ENCODE data around the gene CLIC4. TPM values are rescaled to one million over a fixed set of nuclear protein-coding genes. Genes with fewer than 3 reads are reported as not detected.

CLIC4 gene
- total and polyA plus RNA-seq, 2 donors (not counting 1 experiment from before 2014, with no cell fraction given), result 28.5 to 123 TPM

DNA sequence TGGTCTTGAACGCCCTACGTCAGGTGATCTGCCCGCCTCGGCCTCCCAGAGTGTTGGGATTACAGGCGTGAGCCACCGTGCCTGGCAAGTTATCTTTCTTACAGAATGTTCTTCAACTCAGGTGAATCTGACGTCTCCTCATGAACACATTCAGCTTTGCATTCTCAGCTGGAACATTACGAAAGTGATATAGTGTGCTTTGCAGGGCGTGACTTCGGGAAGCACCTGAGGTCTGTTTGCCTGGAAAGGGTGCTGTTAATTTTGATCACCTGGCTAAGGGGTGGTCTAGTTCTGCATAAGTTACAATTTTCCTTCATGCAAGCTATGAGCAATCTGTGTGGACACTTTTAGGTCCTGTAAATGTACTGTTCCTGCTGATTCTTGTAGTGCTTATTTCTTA, 16.3 kb upstream of the CLIC4 start:
- 97% methylated on average over 6 of the region's 10 CpGs for WGBS (ENCODE audit: insufficient coverage)
- Mint-ChIP-seq H3K4me3 (no peak overlapping the region), H3K9me3 (ENCODE audit: insufficient read depth) (no peaks in the 10 kb centered on the region), H3K4me1 (peaks cover 35% of the 10 kb centered on the region), H3K27me3 (no peaks in the 10 kb centered on the region), H3K27ac (no peak overlapping the region)
- intact Hi-C loops (cut with micrococcal nuclease), result no loop called here
- no peaks in the 10 kb centered on the region for H3K36me3 ChIP-seq (replicated peaks in 1 of 2; ENCODE audit: control extremely low read depth in 1 of 2, control insufficient read depth in 1 of 2, extremely low read depth in 1 of 2, insufficient read depth in 2 of 2, low read length in 1 of 2)
- no peaks in the 10 kb centered on the region for H4K20me1 ChIP-seq (ENCODE audit: control insufficient read depth, insufficient read depth, low read length, poor library complexity, severe bottlenecking)
- no peak overlapping the region for H3K9ac ChIP-seq (ENCODE audit: low read length)
- H3K27me3 ChIP-seq (replicated peaks in 1 of 4; ENCODE audit: control extremely low read depth in 1 of 4, control insufficient read depth in 3 of 4, insufficient read depth in 4 of 4, low read length in 3 of 4), result no peaks in the 10 kb centered on the region
- H3K27ac ChIP-seq (ENCODE audit: low read length in 2 of 2), result no peak overlapping the region
- TF ChIP-seq EZH2 (IDR thresholded peaks at IDR 0.05; ENCODE audit: borderline replicate concordance, insufficient read depth, low read depth, low read length, poor library complexity, severe bottlenecking), result no peak
- TF ChIP-seq, protein P1, sequence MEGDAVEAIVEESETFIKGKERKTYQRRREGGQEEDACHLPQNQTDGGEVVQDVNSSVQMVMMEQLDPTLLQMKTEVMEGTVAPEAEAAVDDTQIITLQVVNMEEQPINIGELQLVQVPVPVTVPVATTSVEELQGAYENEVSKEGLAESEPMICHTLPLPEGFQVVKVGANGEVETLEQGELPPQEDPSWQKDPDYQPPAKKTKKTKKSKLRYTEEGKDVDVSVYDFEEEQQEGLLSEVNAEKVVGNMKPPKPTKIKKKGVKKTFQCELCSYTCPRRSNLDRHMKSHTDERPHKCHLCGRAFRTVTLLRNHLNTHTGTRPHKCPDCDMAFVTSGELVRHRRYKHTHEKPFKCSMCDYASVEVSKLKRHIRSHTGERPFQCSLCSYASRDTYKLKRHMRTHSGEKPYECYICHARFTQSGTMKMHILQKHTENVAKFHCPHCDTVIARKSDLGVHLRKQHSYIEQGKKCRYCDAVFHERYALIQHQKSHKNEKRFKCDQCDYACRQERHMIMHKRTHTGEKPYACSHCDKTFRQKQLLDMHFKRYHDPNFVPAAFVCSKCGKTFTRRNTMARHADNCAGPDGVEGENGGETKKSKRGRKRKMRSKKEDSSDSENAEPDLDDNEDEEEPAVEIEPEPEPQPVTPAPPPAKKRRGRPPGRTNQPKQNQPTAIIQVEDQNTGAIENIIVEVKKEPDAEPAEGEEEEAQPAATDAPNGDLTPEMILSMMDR (IDR thresholded peaks at IDR 0.05), result no peak
- H3K4me3 ChIP-seq (ENCODE audit: control extremely low read depth in 1 of 5, extremely low read depth in 1 of 5, insufficient read depth in 1 of 5, low read depth in 2 of 5, low read length in 4 of 5), result no peak overlapping the region
- no peak for DNase-seq
- peaks cover 25 to 45% of the 10 kb centered on the region in 2 donors for H3K4me1 ChIP-seq (ENCODE audit: control insufficient read depth in 2 of 2, insufficient read depth in 2 of 2, low read length in 2 of 2)
- ATAC-seq (ENCODE audit: low read depth), result no peak
- H3K4me2 ChIP-seq (replicated peaks; ENCODE audit: low read depth, low read length, poor library complexity, severe bottlenecking), result no peak overlapping the region
- H3K9me3 ChIP-seq (ENCODE audit: control extremely low read depth in 1 of 3, control insufficient read depth in 2 of 3, insufficient read depth in 1 of 3, low read length in 2 of 3), result peaks cover 0 to 4% (median 0%) of the 10 kb centered on the region in 3 donors
- ChIA-PET CTCF (no interaction called here), POLR2A (no interaction called here)
- H3K79me2 ChIP-seq (ENCODE audit: control insufficient read depth, insufficient read depth, low read length), result peaks cover 3% of the 10 kb centered on the region
- H2AFZ ChIP-seq (ENCODE audit: insufficient read depth, low read depth, low read length, poor library complexity, severe bottlenecking), result no peak overlapping the region

DNA sequence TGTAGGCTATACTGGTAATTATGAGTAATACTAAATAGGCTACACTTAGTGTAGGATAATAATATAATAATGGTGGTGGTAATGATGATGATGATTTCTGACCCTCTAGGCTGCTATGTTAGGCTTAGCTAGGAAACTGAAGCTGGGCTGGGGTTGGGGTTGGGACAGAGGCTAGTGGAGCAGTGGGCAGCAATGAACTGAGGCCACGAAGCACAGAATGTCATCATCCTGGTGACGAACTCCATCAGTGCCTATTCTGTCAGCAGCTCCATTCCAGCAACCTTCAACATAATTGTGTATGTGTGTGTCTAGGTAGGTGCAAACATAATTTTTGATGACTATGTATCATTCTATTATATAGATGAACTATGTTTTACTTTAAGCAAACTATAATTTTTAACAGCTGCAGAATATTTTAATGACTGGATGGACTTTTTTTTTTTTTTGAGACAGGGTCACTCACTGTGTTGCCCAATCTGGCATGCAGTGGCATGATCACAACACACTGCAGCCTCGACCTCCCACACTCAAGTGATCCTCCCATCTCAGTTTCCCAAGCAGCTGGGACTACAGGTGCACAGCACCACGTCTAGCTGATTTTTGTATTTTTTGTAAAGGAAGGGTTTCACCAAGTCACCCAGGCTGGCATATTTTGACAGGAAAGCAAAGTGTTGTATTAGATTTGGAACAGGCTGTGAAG, 12.9 kb upstream of the CLIC4 start:
- H3K9me3 Mint-ChIP-seq (ENCODE audit: insufficient read depth), result no peaks in the 10 kb centered on the region
- peaks cover 39 to 66% of the 10 kb centered on the region in 2 donors for H3K4me1 ChIP-seq (ENCODE audit: control insufficient read depth in 2 of 2, insufficient read depth in 2 of 2, low read length in 2 of 2)
- H3K27ac ChIP-seq (ENCODE audit: low read length in 2 of 2), result peak overlapping the region; percentile 55 to 63
- DNase-seq (no peak), ATAC-seq (ENCODE audit: low read depth) (no peak)
- peaks cover 49% of the 10 kb centered on the region for H3K4me1 Mint-ChIP-seq
- H3K4me3 ChIP-seq (ENCODE audit: control extremely low read depth in 1 of 5, extremely low read depth in 1 of 5, insufficient read depth in 1 of 5, low read depth in 2 of 5, low read length in 4 of 5), result no peak overlapping the region
- TF ChIP-seq, protein P1 (IDR thresholded peaks at IDR 0.05), result no peak
- no peak for TF ChIP-seq EZH2 (IDR thresholded peaks at IDR 0.05; ENCODE audit: borderline replicate concordance, insufficient read depth, low read depth, low read length, poor library complexity, severe bottlenecking)
- no peaks in the 10 kb centered on the region for H3K27me3 Mint-ChIP-seq
- peaks cover 0 to 7% (median 0%) of the 10 kb centered on the region in 3 donors for H3K9me3 ChIP-seq (ENCODE audit: control extremely low read depth in 1 of 3, control insufficient read depth in 2 of 3, insufficient read depth in 1 of 3, low read length in 2 of 3)
- peak overlapping the region; percentile 49 for H3K4me3 Mint-ChIP-seq
- no CpG with 5 or more reads among the region's 4 CpGs for WGBS (ENCODE audit: insufficient coverage)
- CTCF ChIA-PET, result interaction anchor here (1.0 to 3.7 kb wide), 7 partner anchors 9 to 104 kb away, joined by 3 to 22 read pairs (median 7); partner anchors contain the start of gene CLIC4
- H3K9ac ChIP-seq (ENCODE audit: low read length), result no peak overlapping the region
- H3K79me2 ChIP-seq (ENCODE audit: control insufficient read depth, insufficient read depth, low read length), result peaks cover 3% of the 10 kb centered on the region
- peak overlapping the region; percentile 95 for H3K27ac Mint-ChIP-seq
- no peaks in the 10 kb centered on the region for H4K20me1 ChIP-seq (ENCODE audit: control insufficient read depth, insufficient read depth, low read length, poor library complexity, severe bottlenecking)
- POLR2A ChIA-PET, result interaction anchor here (0.6 to 2.1 kb wide), 6 partner anchors 13 to 616 kb away, joined by 3 to 26 read pairs (median 4); partner anchors contain the start of genes CLIC4 and SRRM1
- H3K36me3 ChIP-seq (replicated peaks in 1 of 2; ENCODE audit: control extremely low read depth in 1 of 2, control insufficient read depth in 1 of 2, extremely low read depth in 1 of 2, insufficient read depth in 2 of 2, low read length in 1 of 2), result no peaks in the 10 kb centered on the region
- intact Hi-C loops (cut with micrococcal nuclease), result loop anchor here (5.0 kb wide), 1 partner anchor 35 kb away; no protein-coding TSS in a partner anchor
- H3K27me3 ChIP-seq (replicated peaks in 1 of 4; ENCODE audit: control extremely low read depth in 1 of 4, control insufficient read depth in 3 of 4, insufficient read depth in 4 of 4, low read length in 3 of 4), result no peaks in the 10 kb centered on the region
- H3K4me2 ChIP-seq (replicated peaks; ENCODE audit: low read depth, low read length, poor library complexity, severe bottlenecking), result peak overlapping the region; percentile 48
- peak overlapping the region; percentile 10 for H2AFZ ChIP-seq (ENCODE audit: insufficient read depth, low read depth, low read length, poor library complexity, severe bottlenecking)

Measured in B cell (primary cell).